HUDEP-2 (cell line): ENCODE measurements around the gene PTGES3L.
"Not testable (repeated sequence)": the region's sequence is repeated elsewhere in the genome, so short reads cannot be mapped to it uniquely, and the experiment has no call there.

ENCODE experiments used
- DNase-seq, 76 experiments: peaks; one replicate each; lab custom pipeline; 2025; ENCODE audit not compliant: unreplicated experiment in 76 of 76; lab: John Stamatoyannopoulos, UW

PTGES3L gene

GRCh38 chr17:42923472-42923871, 56.4 kb downstream of the PTGES3L start:
- not testable (repeated sequence) for DNase-seq

DNA sequence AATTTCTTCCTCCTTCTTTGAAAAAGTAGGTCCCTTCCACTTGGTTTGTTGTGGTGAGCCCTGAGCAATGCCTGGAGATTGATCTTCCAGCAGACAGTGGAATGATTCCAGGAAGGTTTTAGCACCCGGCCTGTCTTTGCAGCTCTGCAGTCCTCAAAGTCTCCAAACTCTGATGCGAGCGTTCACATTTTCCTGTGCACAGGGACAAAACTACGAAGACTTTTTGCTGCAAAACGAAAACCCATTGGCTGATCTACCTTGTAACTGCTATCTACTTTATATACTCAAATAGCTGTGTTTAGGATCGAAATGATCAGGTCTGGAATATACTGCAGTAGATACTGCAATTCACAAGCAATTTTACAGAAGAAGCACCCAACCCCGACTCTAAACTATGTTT, 57.6 kb downstream of the PTGES3L start:
- DNase-seq, result no peak

DNA sequence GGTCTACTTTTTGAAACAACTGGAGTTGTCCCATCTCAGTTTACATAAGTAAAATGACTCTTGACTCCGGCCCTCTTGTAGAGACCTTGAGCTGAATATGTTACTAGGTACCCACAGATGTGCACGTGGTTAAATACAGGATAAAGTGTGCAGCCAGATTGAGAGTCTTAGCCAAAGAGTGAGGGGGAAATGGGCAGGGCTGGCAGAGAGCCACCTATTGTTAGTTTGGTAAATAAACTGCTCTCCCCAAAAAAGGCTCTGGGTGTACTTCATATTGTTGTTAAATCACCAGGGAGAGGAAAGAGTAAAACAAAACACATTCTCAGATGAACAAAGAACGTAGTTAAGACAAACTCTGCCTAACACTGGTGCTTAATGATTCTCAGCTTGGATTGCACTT, 59.0 kb downstream of the PTGES3L start:
- DNase-seq, result no peak

GRCh38 chr17:42920106-42920900, 59.6 kb downstream of the PTGES3L start:
- no peak for DNase-seq

DNA sequence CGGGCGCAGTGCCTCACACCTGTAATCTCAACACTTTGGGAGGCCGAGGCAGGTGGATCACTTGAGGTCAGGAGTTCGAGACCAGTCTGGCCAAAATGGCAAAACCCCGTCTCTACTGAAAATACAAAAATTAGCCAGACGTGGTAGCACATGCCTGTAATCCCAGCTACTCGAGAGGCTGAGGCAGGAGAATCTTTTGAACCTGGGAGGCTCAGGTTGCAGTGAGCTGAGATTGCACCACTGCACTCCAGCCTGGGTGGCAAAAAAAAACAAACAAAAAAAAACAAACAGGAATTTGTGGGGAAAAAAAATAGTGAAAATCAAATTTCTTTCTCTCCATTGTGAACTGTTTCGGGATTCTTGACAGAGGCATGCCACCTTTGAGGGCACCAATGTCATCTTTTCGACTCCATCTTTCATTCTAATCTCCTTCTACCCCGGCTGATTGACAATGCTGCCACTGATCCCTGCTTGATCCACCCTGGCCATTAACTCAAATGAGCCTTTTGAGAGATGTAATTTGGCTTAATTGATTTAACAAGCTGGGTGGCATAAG, 60.3 kb downstream of the PTGES3L start:
- not testable (repeated sequence) for DNase-seq

DNA sequence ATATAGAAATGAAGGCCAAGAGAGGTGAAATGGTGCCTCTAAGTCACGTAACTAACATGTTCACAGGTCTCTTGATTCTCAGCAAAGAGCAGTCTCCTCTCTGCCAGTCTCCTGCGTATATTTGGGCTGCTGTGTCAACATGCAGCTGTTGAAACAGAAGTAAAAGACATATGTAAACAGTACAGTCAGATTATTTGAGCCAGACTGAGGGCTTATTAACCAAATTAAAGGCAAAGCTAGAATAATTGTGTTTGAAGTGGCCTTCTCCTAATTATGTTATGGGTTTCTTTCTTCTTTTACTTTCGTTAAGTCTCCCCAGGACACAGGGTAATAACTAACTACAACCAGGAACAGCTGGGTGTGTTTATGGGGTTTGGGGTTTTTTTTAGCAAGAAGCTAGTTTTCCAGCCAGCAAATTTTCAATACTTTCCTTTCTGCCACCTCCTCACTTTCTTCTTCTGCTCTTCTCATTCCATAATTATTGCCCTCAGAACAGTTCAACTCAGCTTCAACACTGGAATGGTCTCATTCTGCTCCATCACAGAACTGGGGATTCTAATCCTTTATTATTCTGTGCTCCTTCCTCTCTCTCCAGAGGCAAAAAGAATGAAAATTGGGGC, 60.9 kb downstream of the PTGES3L start:
- DNase-seq, result no peak
